ENCODE results near the gene TMEM80. TPM values are rescaled to one million over a fixed set of nuclear protein-coding genes. Genes with fewer than 3 reads are reported as not detected.

The TMEM80 gene
- polyA plus RNA-seq, 1 donor = 36.1 TPM

- peaks cover 35% of the 10 kb centered on the region for H3K27me3 ChIP-seq (ENCODE audit: control insufficient read depth, insufficient read depth, low read length)
- DNase-seq = peak in 1 of 2 donors; percentile 59
- peaks cover 58% of the 10 kb centered on the region for H3K36me3 ChIP-seq (ENCODE audit: control insufficient read depth, insufficient read depth, low read length)
- no CpG with 5 or more reads among the region's 33 CpGs for WGBS (ENCODE audit: insufficient coverage, low lambda C conversion rate)
- H3K9me3 ChIP-seq (ENCODE audit: control insufficient read depth, low read depth, low read length) = peaks cover 5% of the 10 kb centered on the region
- peaks cover 52% of the 10 kb centered on the region for H3K4me1 ChIP-seq (ENCODE audit: control insufficient read depth, insufficient read depth, low read length)
- no peak overlapping the region for H3K4me3 ChIP-seq (ENCODE audit: low read length)
- peak overlapping the region; percentile 19 for H3K27ac ChIP-seq (ENCODE audit: low read length)
Observed at GRCh38 chr11:721741-722345, 26.2 kb downstream of the TMEM80 start.

DNA sequence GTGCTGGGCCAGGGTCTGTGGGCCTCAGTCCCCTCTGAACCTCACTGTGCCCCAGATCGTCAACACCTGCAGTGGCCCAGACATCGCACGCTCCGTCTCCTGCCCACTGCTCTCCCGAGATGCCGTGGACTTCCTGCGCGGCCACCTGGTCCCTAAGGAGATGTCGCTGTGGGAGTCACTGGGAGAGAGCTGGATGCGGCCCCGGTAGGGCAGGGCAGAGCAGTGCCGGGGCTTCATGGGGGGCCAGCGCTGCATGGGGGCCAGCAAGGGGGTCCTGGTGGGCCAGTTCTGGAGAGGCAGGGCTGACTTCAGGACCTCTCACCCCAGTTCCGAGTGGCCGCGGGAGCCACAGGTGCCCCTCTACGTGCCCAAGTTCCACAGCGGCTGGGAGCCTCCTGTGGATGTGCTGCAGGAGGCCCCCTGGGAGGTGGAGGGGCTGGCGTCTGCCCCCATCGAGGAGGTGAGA is 26.8 kb downstream of the TMEM80 start:
- WGBS (ENCODE audit: insufficient coverage, low lambda C conversion rate) = no CpG with 5 or more reads among the region's 20 CpGs
- H3K36me3 ChIP-seq (ENCODE audit: control insufficient read depth, insufficient read depth, low read length) = peaks cover 60% of the 10 kb centered on the region
- no peak overlapping the region for H3K4me3 ChIP-seq (ENCODE audit: low read length)
- H3K27me3 ChIP-seq (ENCODE audit: control insufficient read depth, insufficient read depth, low read length) = peaks cover 35% of the 10 kb centered on the region
- H3K9me3 ChIP-seq (ENCODE audit: control insufficient read depth, low read depth, low read length) = peaks cover 5% of the 10 kb centered on the region
- no peak for DNase-seq
- H3K4me1 ChIP-seq (ENCODE audit: control insufficient read depth, insufficient read depth, low read length) = peaks cover 57% of the 10 kb centered on the region
- no peak overlapping the region for H3K27ac ChIP-seq (ENCODE audit: low read length)

GRCh38 chr11:723120-723883 is 27.7 kb downstream of the TMEM80 start:
- 38% methylated on average over 1 of the region's 8 CpGs for WGBS (ENCODE audit: insufficient coverage, low lambda C conversion rate)
- Histone ChIP-seq H3K9me3 (ENCODE audit: control insufficient read depth, low read depth, low read length) (peaks cover 8% of the 10 kb centered on the region), H3K4me1 (ENCODE audit: control insufficient read depth, insufficient read depth, low read length) (peaks cover 62% of the 10 kb centered on the region), H3K4me3 (ENCODE audit: low read length) (no peak overlapping the region), H3K27me3 (ENCODE audit: control insufficient read depth, insufficient read depth, low read length) (peaks cover 35% of the 10 kb centered on the region), H3K36me3 (ENCODE audit: control insufficient read depth, insufficient read depth, low read length) (peaks cover 62% of the 10 kb centered on the region), H3K27ac (ENCODE audit: low read length) (no peak overlapping the region)
- peak; percentile 56 to 61 for DNase-seq

DNA sequence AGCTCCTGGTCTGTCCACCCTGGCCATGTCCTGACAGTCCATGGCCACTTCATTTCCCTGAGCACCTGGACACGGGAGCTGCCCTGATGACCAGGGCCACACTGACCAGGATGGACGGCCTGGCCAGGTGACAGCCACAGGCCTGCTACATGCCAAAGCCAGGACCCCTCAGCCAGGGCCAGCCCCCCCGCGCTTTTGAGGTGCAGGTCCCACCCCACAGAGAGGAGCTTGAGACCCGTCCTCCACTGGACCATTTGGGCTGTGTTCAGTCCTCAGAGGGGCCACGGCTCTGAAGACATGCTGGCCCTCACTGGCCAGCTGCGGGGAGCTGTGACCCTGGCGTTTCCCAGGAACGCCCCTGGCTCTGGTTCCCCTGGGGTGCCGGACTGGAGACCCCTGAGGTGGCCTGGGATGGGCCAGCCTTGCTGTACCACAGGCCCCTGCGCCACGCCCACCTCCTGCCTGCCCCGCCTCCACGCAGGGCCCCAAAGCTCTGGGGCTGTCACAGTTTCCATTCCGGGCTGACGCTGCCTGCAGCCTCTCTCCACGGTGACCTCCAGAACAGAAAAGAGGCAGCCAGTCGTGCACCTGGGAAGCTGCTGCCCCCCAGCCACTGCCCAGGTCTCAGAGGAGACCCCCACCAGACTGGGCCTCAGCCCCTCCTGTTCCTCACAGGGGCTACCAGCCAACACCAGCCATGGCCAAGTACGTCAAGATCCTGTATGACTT is 28.6 kb downstream of the TMEM80 start:
- Histone ChIP-seq H3K36me3 (ENCODE audit: control insufficient read depth, insufficient read depth, low read length) (peaks cover 60% of the 10 kb centered on the region), H3K27me3 (ENCODE audit: control insufficient read depth, insufficient read depth, low read length) (peaks cover 34% of the 10 kb centered on the region), H3K4me3 (ENCODE audit: low read length) (no peak overlapping the region), H3K4me1 (ENCODE audit: control insufficient read depth, insufficient read depth, low read length) (peaks cover 62% of the 10 kb centered on the region), H3K27ac (ENCODE audit: low read length) (no peak overlapping the region), H3K9me3 (ENCODE audit: control insufficient read depth, low read depth, low read length) (peaks cover 8% of the 10 kb centered on the region)
- no CpG with 5 or more reads among the region's 19 CpGs for WGBS (ENCODE audit: insufficient coverage, low lambda C conversion rate)
- no peak for DNase-seq

GRCh38 chr11:724778-725386 is 29.3 kb downstream of the TMEM80 start:
- peaks cover 53% of the 10 kb centered on the region for H3K36me3 ChIP-seq (ENCODE audit: control insufficient read depth, insufficient read depth, low read length)
- WGBS (ENCODE audit: insufficient coverage, low lambda C conversion rate) = no CpG with 5 or more reads among the region's 18 CpGs
- H3K4me1 ChIP-seq (ENCODE audit: control insufficient read depth, insufficient read depth, low read length) = peaks cover 66% of the 10 kb centered on the region
- H3K27ac ChIP-seq (ENCODE audit: low read length) = no peak overlapping the region
- DNase-seq = peak in 1 of 2 donors; percentile 3
- H3K27me3 ChIP-seq (ENCODE audit: control insufficient read depth, insufficient read depth, low read length) = peaks cover 31% of the 10 kb centered on the region
- H3K9me3 ChIP-seq (ENCODE audit: control insufficient read depth, low read depth, low read length) = peaks cover 8% of the 10 kb centered on the region
- no peak overlapping the region for H3K4me3 ChIP-seq (ENCODE audit: low read length)

GRCh38 chr11:725624-726202 is 30.1 kb downstream of the TMEM80 start:
- Histone ChIP-seq H3K27ac (ENCODE audit: low read length) (peak overlapping the region; percentile 60), H3K4me1 (ENCODE audit: control insufficient read depth, insufficient read depth, low read length) (peaks cover 63% of the 10 kb centered on the region), H3K27me3 (ENCODE audit: control insufficient read depth, insufficient read depth, low read length) (peaks cover 26% of the 10 kb centered on the region), H3K36me3 (ENCODE audit: control insufficient read depth, insufficient read depth, low read length) (peaks cover 47% of the 10 kb centered on the region), H3K9me3 (ENCODE audit: control insufficient read depth, low read depth, low read length) (peaks cover 8% of the 10 kb centered on the region), H3K4me3 (ENCODE audit: low read length) (no peak overlapping the region)
- DNase-seq = peak in 1 of 2 donors; percentile 38
- no CpG with 5 or more reads among the region's 53 CpGs for WGBS (ENCODE audit: insufficient coverage, low lambda C conversion rate)

- peaks cover 6% of the 10 kb centered on the region for H3K9me3 ChIP-seq (ENCODE audit: control insufficient read depth, low read depth, low read length)
- H3K27ac ChIP-seq (ENCODE audit: low read length) = peak overlapping the region; percentile 60
- peaks cover 56% of the 10 kb centered on the region for H3K4me1 ChIP-seq (ENCODE audit: control insufficient read depth, insufficient read depth, low read length)
- H3K36me3 ChIP-seq (ENCODE audit: control insufficient read depth, insufficient read depth, low read length) = peaks cover 39% of the 10 kb centered on the region
- peaks cover 19% of the 10 kb centered on the region for H3K27me3 ChIP-seq (ENCODE audit: control insufficient read depth, insufficient read depth, low read length)
- DNase-seq = peak; percentile 85 to 94
- WGBS (ENCODE audit: insufficient coverage, low lambda C conversion rate) = no CpG with 5 or more reads among the region's 61 CpGs
- peak overlapping the region; percentile 7 for H3K4me3 ChIP-seq (ENCODE audit: low read length)
Observed at GRCh38 chr11:726278-727220, 30.9 kb downstream of the TMEM80 start.

DNA sequence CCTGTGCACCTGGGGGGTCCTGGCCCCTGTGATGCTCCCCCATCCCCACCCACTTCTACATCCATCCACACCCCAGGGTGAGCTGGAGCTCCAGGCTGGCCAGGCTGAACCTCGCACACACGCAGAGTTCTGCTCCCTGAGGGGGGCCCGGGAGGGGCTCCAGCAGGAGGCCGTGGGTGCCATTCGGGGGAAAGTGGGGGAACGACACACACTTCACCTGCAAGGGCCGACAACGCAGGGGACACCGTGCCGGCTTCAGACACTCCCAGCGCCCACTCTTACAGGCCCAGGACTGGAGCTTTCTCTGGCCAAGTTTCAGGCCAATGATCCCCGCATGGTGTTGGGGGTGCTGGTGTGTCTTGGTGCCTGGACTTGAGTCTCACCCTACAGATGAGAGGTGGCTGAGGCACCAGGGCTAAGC is 31.7 kb downstream of the TMEM80 start:
- peaks cover 48% of the 10 kb centered on the region for H3K4me1 ChIP-seq (ENCODE audit: control insufficient read depth, insufficient read depth, low read length)
- H3K27ac ChIP-seq (ENCODE audit: low read length) = peak overlapping the region; percentile 61
- no peak overlapping the region for H3K4me3 ChIP-seq (ENCODE audit: low read length)
- peaks cover 5% of the 10 kb centered on the region for H3K9me3 ChIP-seq (ENCODE audit: control insufficient read depth, low read depth, low read length)
- H3K36me3 ChIP-seq (ENCODE audit: control insufficient read depth, insufficient read depth, low read length) = peaks cover 37% of the 10 kb centered on the region
- DNase-seq = no peak
- H3K27me3 ChIP-seq (ENCODE audit: control insufficient read depth, insufficient read depth, low read length) = peaks cover 13% of the 10 kb centered on the region
- no CpG with 5 or more reads among the region's 12 CpGs for WGBS (ENCODE audit: insufficient coverage, low lambda C conversion rate)

Measured in large intestine (tissue), 3 donors.